IMR-90 (cell line): ENCODE measurements around the gene PRKCH. TPM values are rescaled to one million over a fixed set of nuclear protein-coding genes. Genes with fewer than 3 reads are reported as not detected.

Experiments
- ATAC-seq: fragments of 200-7000 bp; cut with Tn5 transposase; 2 replicates; pipeline ENCODE4 v1.9.1; 2020; ENCODE audit warnings: low read depth, mild to moderate bottlenecking, moderate library complexity
- BruUV-seq: library from RNA; stranded (reverse); fragments of 400-500 nt; replicated peaks from 2 replicates; lab custom pipeline; 2021; lab: Mats Ljungman, UMichigan
- CTCF ChIA-PET: fragments of 300-600 bp; formaldehyde crosslinking; extraction: SDS; loops from one replicate; lab custom pipeline; 2021; ENCODE audit warnings: antibody characterized with exemption; lab: Yijun Ruan, JAX
- POLR2A ChIA-PET: fragments of 300-600 bp; sonication (Branson Sonifier 250); formaldehyde crosslinking; loops from one replicate; lab custom pipeline; 2022; ENCODE audit warnings: antibody characterized with exemption; ENCODE audit not compliant: unreplicated experiment; lab: Charles Lee
- DNase-seq: peaks from one replicate; pipeline ENCODE4 v3.0.0; 2013
- H2AFZ ChIP-seq: replicated peaks from 2 replicates; pipeline ENCODE3; 2013; ENCODE audit warnings: low read length, mild to moderate bottlenecking; ENCODE audit not compliant: poor library complexity
- H2AK5ac ChIP-seq: 2 replicates; pipeline ENCODE4 v1.6.1; 2013; ENCODE audit warnings: low read depth, low read length, inconsistent platforms
- H2AK9ac ChIP-seq: replicated peaks from 2 replicates; pipeline ENCODE3; 2013; ENCODE audit warnings: mild to moderate bottlenecking, low read depth, low read length, moderate library complexity; ENCODE audit not compliant: poor library complexity
- H2BK120ac ChIP-seq: 2 replicates; pipeline ENCODE4 v1.6.1; 2013; ENCODE audit warnings: low read depth, low read length, inconsistent platforms
- H2BK15ac ChIP-seq: 3 replicates; pipeline ENCODE4 v1.6.1; 2013; ENCODE audit warnings: low read depth, low read length, inconsistent platforms
- H2BK20ac ChIP-seq: 2 replicates; pipeline ENCODE4 v1.6.1; 2013; ENCODE audit warnings: low read depth, mild to moderate bottlenecking, inconsistent platforms, low read length, moderate library complexity
- H2BK5ac ChIP-seq: 2 replicates; pipeline ENCODE4 v1.6.1; 2013; ENCODE audit warnings: mild to moderate bottlenecking, low read depth, low read length, inconsistent platforms; ENCODE audit not compliant: poor library complexity, severe bottlenecking
- H3K14ac ChIP-seq: replicated peaks from 2 replicates; pipeline ENCODE4 v1.6.1; 2013; ENCODE audit warnings: low read depth, low read length, inconsistent platforms
- H3K18ac ChIP-seq: 2 replicates; pipeline ENCODE4 v1.6.1; 2013; ENCODE audit warnings: low read depth, low read length, control low read depth
- H3K23ac ChIP-seq: 2 replicates; pipeline ENCODE4 v1.6.1; 2013; ENCODE audit warnings: low read depth, low read length, inconsistent platforms
- H3K27ac ChIP-seq: 2 replicates; pipeline ENCODE4 v1.5.1; 2013; ENCODE audit warnings: mild to moderate bottlenecking, control low read depth, low read length; ENCODE audit not compliant: insufficient read depth
- H3K27me3 ChIP-seq: 2 replicates; pipeline ENCODE4 v1.6.1; 2013; ENCODE audit warnings: low read length; ENCODE audit not compliant: control insufficient read depth, insufficient read depth
- H3K36me3 ChIP-seq: 2 replicates; pipeline ENCODE4 v1.6.1; 2013; ENCODE audit warnings: low read length, mixed read lengths; ENCODE audit not compliant: control insufficient read depth, insufficient read depth
- H3K4ac ChIP-seq: 2 replicates; pipeline ENCODE4 v1.6.1; 2013; ENCODE audit warnings: low read depth, low read length, inconsistent platforms
- H3K4me1 ChIP-seq: 2 replicates; pipeline ENCODE4 v1.6.1; 2013; ENCODE audit warnings: low read length, mixed read lengths; ENCODE audit not compliant: control insufficient read depth, insufficient read depth
- H3K4me2 ChIP-seq: 2 replicates; pipeline ENCODE4 v1.6.1; 2013; ENCODE audit warnings: low read depth, mild to moderate bottlenecking, control low read depth, low read length, moderate library complexity
- H3K4me3 ChIP-seq: 2 replicates; pipeline ENCODE4 v1.5.1; 2013; ENCODE audit warnings: low read depth, mild to moderate bottlenecking, control low read depth, low read length, moderate library complexity; ENCODE audit not compliant: insufficient read depth
- H3K56ac ChIP-seq: 2 replicates; pipeline ENCODE4 v1.6.1; 2013; ENCODE audit warnings: low read length, inconsistent platforms; ENCODE audit not compliant: insufficient read depth; ENCODE audit errors: extremely low read depth
- H3K79me1 ChIP-seq, 2 experiments: 2 replicates each; pipeline ENCODE4 v1.6.1; 2013; ENCODE audit warnings: low read length in 2 of 2, inconsistent platforms in 1 of 2, low read depth in 1 of 2
- H3K9ac ChIP-seq: 2 replicates; pipeline ENCODE4 v1.6.1; 2013; ENCODE audit warnings: low read depth, low read length, control low read depth
- H3K9me1 ChIP-seq: 2 replicates; pipeline ENCODE4 v1.6.1; 2013; ENCODE audit warnings: low read length, inconsistent platforms; ENCODE audit not compliant: insufficient read depth
- H3K9me3 ChIP-seq: 2 replicates; pipeline ENCODE4 v1.6.1; 2013; ENCODE audit warnings: low read length; ENCODE audit not compliant: control insufficient read depth, insufficient read depth
- H4K20me1 ChIP-seq: 2 replicates; pipeline ENCODE4 v1.6.1; 2013; ENCODE audit warnings: low read length, inconsistent platforms; ENCODE audit not compliant: insufficient read depth
- H4K5ac ChIP-seq: 2 replicates; pipeline ENCODE4 v1.6.1; 2013; ENCODE audit warnings: mild to moderate bottlenecking, low read depth, low read length, control low read depth
- H4K8ac ChIP-seq, 2 experiments: 2 replicates each; pipeline ENCODE4 v1.6.1; 2013; ENCODE audit warnings: low read depth in 2 of 2, low read length in 2 of 2, control low read depth in 1 of 2, inconsistent platforms in 1 of 2
- H4K91ac ChIP-seq: 2 replicates; pipeline ENCODE4 v1.6.1; 2013; ENCODE audit warnings: low read depth, low read length, inconsistent platforms; ENCODE audit not compliant: insufficient read depth
- BHLHE40 ChIP-seq: fragments of 150-350 bp; IDR thresholded peaks from 2 replicates; pipeline ENCODE4 v1.6.1; 2016; ENCODE audit warnings: mild to moderate bottlenecking, low read depth, low read length
- CHD1 ChIP-seq: IDR thresholded peaks from 2 replicates; pipeline ENCODE4 v1.6.1; 2012; ENCODE audit warnings: low read depth, low read length, improper control_type of control experiment
- CTCF ChIP-seq: conservative IDR thresholded peaks from 2 replicates; pipeline ENCODE4 v1.5.1; 2012; ENCODE audit warnings: mild to moderate bottlenecking, low read depth, low read length, improper control_type of control experiment
- FOS ChIP-seq: fragments of 150-350 bp; IDR thresholded peaks from 2 replicates; pipeline ENCODE4 v1.6.1; 2016; ENCODE audit warnings: low read depth, low read length
- MAZ ChIP-seq: IDR thresholded peaks from 2 replicates; pipeline ENCODE4 v1.6.1; 2012; ENCODE audit warnings: low read depth, mild to moderate bottlenecking, low read length, improper control_type of control experiment, moderate library complexity, borderline replicate concordance
- MXI1 ChIP-seq: IDR thresholded peaks from 2 replicates; pipeline ENCODE4 v1.6.1; 2012; ENCODE audit warnings: low read depth, mild to moderate bottlenecking, low read length, moderate library complexity, borderline replicate concordance
- NFE2L2 ChIP-seq: fragments of 150-350 bp; IDR thresholded peaks from 2 replicates; pipeline ENCODE4 v1.6.1; 2016; ENCODE audit warnings: low read depth, mild to moderate bottlenecking, low read length
- RAD21 ChIP-seq: IDR thresholded peaks from 2 replicates; pipeline ENCODE4 v1.6.1; 2012; ENCODE audit warnings: low read length, improper control_type of control experiment
- RCOR1 ChIP-seq: IDR thresholded peaks from 2 replicates; pipeline ENCODE4 v1.6.1; 2012; ENCODE audit warnings: mild to moderate bottlenecking, low read length, improper control_type of control experiment; ENCODE audit not compliant: insufficient replicate concordance
- SMC3 ChIP-seq: fragments of 150-350 bp; IDR thresholded peaks from 2 replicates; pipeline ENCODE4 v1.6.1; 2016; ENCODE audit warnings: low read depth, mild to moderate bottlenecking, antibody characterized with exemption, low read length, moderate library complexity
- USF2 ChIP-seq: fragments of 150-350 bp; IDR thresholded peaks from 2 replicates; pipeline ENCODE4 v1.6.1; 2017; ENCODE audit warnings: mild to moderate bottlenecking, antibody characterized with exemption, low read length, low read depth
- WGBS, 2 experiments: methylation state at CpG; one replicate each; pipeline versions ENCODE4 v1.1.5 to v1.1.7; 2013; ENCODE audit warnings: missing lambda C conversion rate in 2 of 2; ENCODE audit not compliant: insufficient read length in 1 of 2; ENCODE audit errors: extremely low coverage in 2 of 2; 5-methylcytosine and 5-hydroxymethylcytosine counted together
- dilution Hi-C: fragments of 300-500 bp; cut with HindIII; formaldehyde crosslinking; loops from one replicate; pipeline ENCODE4 v1.14.3; 2018; ENCODE audit warnings: low sequenced_read_pairs; ENCODE audit not compliant: unreplicated experiment
- in situ Hi-C: fragments of 300-500 bp; cut with MboI; formaldehyde crosslinking; loops from 3 replicates; pipeline ENCODE4 v1.14.3; 2019; ENCODE audit warnings: low sequenced_read_pairs, inconsistent platforms, mixed read lengths
- intact Hi-C: fragments of 100-400 bp; cut with micrococcal nuclease; formaldehyde crosslinking; loops from 2 replicates; pipeline ENCODE4 v1.10.0; 2022
- polyA plus RNA-seq, 3 experiments: library from polyadenylated mRNA; depleted of rRNA; stranded (reverse); fragments of >200 nt; gene quantifications; 2 replicates each; pipeline ENCODE4 v1.2.3, GENCODE V29; 2012; ENCODE audit warnings: low replicate concordance in 1 of 3
- total RNA-seq: library from RNA; depleted of rRNA; stranded (reverse); fragments of >200 nt; gene quantifications from 2 replicates; pipeline ENCODE4 v1.2.3, GENCODE V29; 2012

The PRKCH gene
- total and polyA plus RNA-seq, 2 of the 4 experiments (the other 2 are of a cell fraction), result 1.6 to 2.3 TPM

- no peak for ATAC-seq
- H2AFZ ChIP-seq, result no peak overlapping the region
These were observed 189.6 kb downstream of the PRKCH start for GRCh38 chr14:61510736-61511557.

More at GRCh38 chr14:61510736-61511557, 189.6 kb downstream of the PRKCH start:
- Histone ChIP-seq H3K9ac (no peak overlapping the region), H2BK120ac (peak overlapping the region; percentile 28; the same call in 1 of the 2 replicates), H3K23ac (no peak overlapping the region), H3K4ac (peak overlapping the region; percentile 39; the same call in 1 of the 2 replicates), H2AK5ac (peak overlapping the region; percentile 69), H4K8ac (peak overlapping the region in 1 of 2 experiments; percentile 75; a peak in 2 of 4 replicates), H3K27ac (peak overlapping the region; percentile 63), H2AK9ac (no peak overlapping the region), H4K5ac (no peak overlapping the region; the same call in 1 of the 2 replicates), H3K27me3 (no peaks in the 10 kb centered on the region), H3K4me3 (no peak overlapping the region), H3K36me3 (no peaks in the 10 kb centered on the region), H3K4me2 (no peak overlapping the region), H3K56ac (no peak overlapping the region), H2BK20ac (peak overlapping the region; percentile 11; the same call in 1 of the 2 replicates), H3K18ac (peak overlapping the region; percentile 15; the same call in 1 of the 2 replicates), H4K91ac (peak overlapping the region; percentile 81; the same call in 1 of the 2 replicates), H3K9me1 (peaks cover 9% of the 10 kb centered on the region; the same call in 1 of the 2 replicates), H4K20me1 (no peaks in the 10 kb centered on the region), H3K9me3 (no peaks in the 10 kb centered on the region), H3K79me1 (no peaks in the 10 kb centered on the region), H2BK5ac (no peak overlapping the region), H3K14ac (no peak overlapping the region), H2BK15ac (peak overlapping the region; percentile 43; the same call in 2 of the 3 replicates), H3K4me1 (peaks cover 19% of the 10 kb centered on the region)
- ChIA-PET CTCF (no interaction called here), POLR2A (no interaction called here)
- BruUV-seq, result no TSS peak
- no peak for TF ChIP-seq FOS
- no peak for TF ChIP-seq USF2
- TF ChIP-seq RAD21, result no peak
- no peak for TF ChIP-seq SMC3
- TF ChIP-seq MAZ, result no peak
- TF ChIP-seq RCOR1, result no peak
- no peak for TF ChIP-seq BHLHE40
- no peak for TF ChIP-seq MXI1
- TF ChIP-seq CHD1, result no peak
- no peak for TF ChIP-seq NFE2L2
- no peak for TF ChIP-seq CTCF
- intact Hi-C loops, result no loop called here
- in situ Hi-C loops, result no loop called here
- no peak for DNase-seq
- WGBS, 2 experiments, result 89% methylated on average over 1 of the region's 6 CpGs; no CpG with 5 or more reads in 1 of the 2 experiments
- dilution Hi-C loops, result no loop called here
